Coronary artery (tissue), 2 donors: ENCODE results near the gene GBF1.
"Not testable (repeated sequence)": the region's sequence is repeated elsewhere in the genome, so short reads cannot be mapped to it uniquely, and the experiment has no call there.

Experiments used
- DNase-seq: peaks from one replicate; pipeline ENCODE4 v3.0.0-alpha.2; 2017; ENCODE audit warnings: low spot score
- H3K27ac ChIP-seq, 2 donors: fragments of 200-600 bp; sonication (generic); one replicate each; pipeline ENCODE4 v1.5.1; 2016 to 2019
- H3K4me3 ChIP-seq: fragments of 200-600 bp; sonication (generic); 2 replicates; pipeline ENCODE4 v1.5.1; 2016; ENCODE audit warnings: mild to moderate bottlenecking, moderate library complexity
- CTCF ChIP-seq: fragments of 200-600 bp; sonication (generic); IDR thresholded peaks from one replicate; pipeline ENCODE4 v1.5.1; 2019; ENCODE audit warnings: antibody characterized with exemption

Gene GBF1

DNA sequence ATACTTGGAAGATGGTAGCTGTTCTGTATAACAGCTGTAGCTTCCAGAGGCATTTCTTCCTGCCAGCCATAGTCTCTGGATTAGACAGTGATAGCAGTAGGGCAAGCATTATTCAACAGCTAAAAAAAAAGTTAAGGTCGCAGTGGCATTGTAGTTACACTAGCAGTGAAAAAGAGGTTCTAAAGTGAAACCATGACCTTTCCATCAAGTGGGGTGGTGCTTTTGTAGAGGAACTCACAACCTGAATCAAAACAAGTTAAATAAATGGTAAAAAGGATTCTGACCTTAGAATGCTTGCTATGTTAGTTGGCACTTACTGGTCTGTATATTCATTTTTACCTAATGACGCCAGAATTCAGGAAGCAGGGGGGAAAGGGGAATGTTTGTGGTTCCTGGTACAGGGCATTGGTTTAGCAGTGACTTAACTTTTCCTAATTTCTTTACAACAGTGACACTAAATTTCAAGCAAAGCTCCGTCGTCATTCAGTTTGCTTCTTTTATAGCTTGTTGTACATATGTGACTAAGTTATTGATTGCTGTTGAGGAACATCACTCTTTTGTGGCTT, 55.0 kb downstream of the GBF1 start:
- H3K27ac ChIP-seq, result no peak overlapping the region
- DNase-seq, result no peak
- TF ChIP-seq CTCF, result no peak

DNA sequence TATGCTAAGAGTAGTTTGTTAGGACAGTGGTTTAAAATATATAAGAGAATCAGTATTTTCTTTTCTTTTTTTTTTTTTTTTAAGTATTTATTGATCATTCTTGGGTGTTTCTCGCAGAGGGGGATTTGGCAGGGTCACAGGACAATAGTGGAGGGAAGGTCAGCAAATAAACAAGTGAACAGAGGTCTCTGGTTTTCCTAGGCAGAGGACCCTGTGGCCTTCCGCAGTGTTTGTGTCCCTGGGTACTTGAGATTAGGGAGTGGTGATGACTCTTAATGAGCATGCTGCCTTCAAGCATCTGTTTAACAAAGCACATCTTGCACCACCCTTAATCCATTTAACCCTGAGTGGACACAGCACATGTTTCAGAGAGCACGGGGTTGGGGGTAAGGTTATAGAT, 55.6 kb downstream of the GBF1 start:
- not testable (repeated sequence) for DNase-seq, H3K27ac ChIP-seq, H3K4me3 ChIP-seq

More for the DNA sequence above, 55.0 kb downstream of the GBF1 start:
- H3K4me3 ChIP-seq, result no peak overlapping the region

- not testable (repeated sequence) for DNase-seq, H3K4me3 ChIP-seq, H3K27ac ChIP-seq
Measured at GRCh38 chr10:102301332-102301731, 56.0 kb downstream of the GBF1 start.

DNA sequence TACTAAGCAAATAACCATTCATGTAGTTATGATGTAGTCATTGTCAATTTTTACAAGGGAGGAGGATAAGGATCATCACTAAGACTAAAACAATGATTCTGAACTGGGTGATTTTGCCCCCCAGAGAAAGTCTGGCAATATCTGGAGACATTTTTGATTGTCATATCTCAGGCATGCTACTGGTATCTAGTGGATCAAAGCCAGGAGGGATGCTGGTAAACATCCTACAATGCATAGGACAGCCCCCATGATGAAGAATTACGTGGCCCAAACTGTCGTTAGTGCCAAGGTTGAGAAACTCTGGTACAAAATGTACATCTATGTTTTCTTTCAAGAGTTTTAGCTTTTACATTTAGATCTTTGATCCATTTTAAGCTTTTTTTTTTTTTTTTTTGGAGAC, 57.3 kb downstream of the GBF1 start:
- Histone ChIP-seq H3K27ac (no peak overlapping the region), H3K4me3 (no peak overlapping the region)
- TF ChIP-seq CTCF, result no peak
- DNase-seq, result no peak

DNA sequence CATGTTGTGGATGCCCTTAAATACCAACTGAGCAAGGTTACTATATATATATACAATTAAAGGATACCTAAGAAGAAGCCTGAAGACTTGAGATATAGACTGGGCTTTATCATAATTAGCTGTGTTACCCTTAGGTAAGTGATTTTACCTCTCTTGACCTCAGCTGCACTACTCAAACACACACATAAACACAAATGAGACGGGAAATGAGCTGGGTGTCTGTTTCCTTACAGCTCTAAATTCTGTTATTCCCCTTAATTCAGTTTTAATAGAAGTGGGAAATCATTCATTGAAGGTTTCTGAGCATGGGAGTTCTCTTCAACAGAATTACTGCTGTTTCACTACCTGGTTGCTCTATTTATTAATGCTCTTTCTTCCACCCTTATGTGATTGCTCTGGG, 60.7 kb downstream of the GBF1 start:
- no peak overlapping the region for H3K27ac ChIP-seq
- DNase-seq, result no peak
- no peak overlapping the region for H3K4me3 ChIP-seq

DNA sequence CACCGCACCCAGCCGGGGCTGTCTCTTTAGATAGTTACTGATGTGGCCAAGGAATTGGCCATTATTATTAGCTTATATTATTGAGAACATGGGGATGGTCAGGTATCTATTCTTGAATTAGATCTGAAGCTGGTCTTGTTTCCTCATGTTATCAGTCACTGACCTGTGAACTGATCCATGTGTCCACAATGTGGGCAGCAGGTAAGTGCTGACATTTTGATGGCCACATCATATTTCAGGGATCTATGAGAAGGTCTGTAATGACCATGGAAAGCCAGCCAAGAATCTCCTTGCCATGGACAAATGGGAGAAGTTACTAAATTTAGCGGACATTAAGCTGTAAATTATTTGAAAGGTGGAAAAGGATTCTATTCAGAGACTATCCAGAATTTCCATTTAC, 61.4 kb downstream of the GBF1 start:
- no peak for TF ChIP-seq CTCF
- DNase-seq, result no peak
- no peak overlapping the region for H3K4me3 ChIP-seq
- H3K27ac ChIP-seq, result no peak overlapping the region

More for the DNA sequence above, 60.7 kb downstream of the GBF1 start:
- no peak for TF ChIP-seq CTCF

GRCh38 chr10:102308318-102308717, 63.0 kb downstream of the GBF1 start:
- not testable (repeated sequence) for H3K27ac ChIP-seq, DNase-seq, H3K4me3 ChIP-seq

GRCh38 chr10:102309236-102309635, 63.9 kb downstream of the GBF1 start:
- DNase-seq, result no peak
- no peak for TF ChIP-seq CTCF
- Histone ChIP-seq H3K27ac (no peak overlapping the region), H3K4me3 (no peak overlapping the region)

GRCh38 chr10:102309916-102310315, 64.6 kb downstream of the GBF1 start:
- Histone ChIP-seq H3K27ac (no peak overlapping the region), H3K4me3 (no peak overlapping the region)
- no peak for DNase-seq
- no peak for TF ChIP-seq CTCF
